HepG2 (cell line): ENCODE results near the gene GUCY2D.

ENCODE experiments used
- EZH2 ChIP-seq: conservative IDR thresholded peaks from 2 replicates; pipeline ENCODE4 v1.6.1; 2012; ENCODE audit warnings: mild to moderate bottlenecking, low read depth, low read length, moderate library complexity
- GLI4 ChIP-seq: sonication (generic); formaldehyde crosslinking; IDR thresholded peaks from 2 replicates; pipeline ENCODE4 v1.5.1; 2020; ENCODE audit warnings: missing genetic modification reagents, mild to moderate bottlenecking, moderate library complexity, borderline replicate concordance
- HNRNPL ChIP-seq: fragments of 200-400 bp; formaldehyde crosslinking; IDR thresholded peaks from 2 replicates; pipeline ENCODE4 v1.6.1; 2017; ENCODE audit warnings: mild to moderate bottlenecking, low read depth, low read length
- MIER3 ChIP-seq: IDR thresholded peaks from 2 replicates; pipeline ENCODE4 v1.6.1; 2016; ENCODE audit warnings: missing compliant biosample characterization, borderline replicate concordance
- MTA1 ChIP-seq: sonication (generic); formaldehyde crosslinking; IDR thresholded peaks from 2 replicates; pipeline ENCODE4 v1.4.0; 2020; ENCODE audit warnings: missing genetic modification reagents, mild to moderate bottlenecking, borderline replicate concordance
- RFX5 ChIP-seq: IDR thresholded peaks from 2 replicates; pipeline ENCODE4 v1.6.1; 2011; ENCODE audit warnings: low read depth, low read length, improper control_type of control experiment
- SUZ12 ChIP-seq: fragments of 150-350 bp; IDR thresholded peaks from 2 replicates; pipeline ENCODE4 v1.6.1; 2014; ENCODE audit warnings: low read depth, low read length
- ZNF510 ChIP-seq: sonication (generic); formaldehyde crosslinking; IDR thresholded peaks from 2 replicates; pipeline ENCODE4 v1.4.0; 2020; ENCODE audit warnings: low read depth, mild to moderate bottlenecking, missing genetic modification reagents
- TF ChIP-seq, protein P1 (sequence below): sonication (generic); formaldehyde crosslinking; IDR thresholded peaks from 2 replicates; pipeline ENCODE4 v1.5.0; 2020; ENCODE audit warnings: mild to moderate bottlenecking, missing genetic modification reagents, moderate library complexity

DNA sequence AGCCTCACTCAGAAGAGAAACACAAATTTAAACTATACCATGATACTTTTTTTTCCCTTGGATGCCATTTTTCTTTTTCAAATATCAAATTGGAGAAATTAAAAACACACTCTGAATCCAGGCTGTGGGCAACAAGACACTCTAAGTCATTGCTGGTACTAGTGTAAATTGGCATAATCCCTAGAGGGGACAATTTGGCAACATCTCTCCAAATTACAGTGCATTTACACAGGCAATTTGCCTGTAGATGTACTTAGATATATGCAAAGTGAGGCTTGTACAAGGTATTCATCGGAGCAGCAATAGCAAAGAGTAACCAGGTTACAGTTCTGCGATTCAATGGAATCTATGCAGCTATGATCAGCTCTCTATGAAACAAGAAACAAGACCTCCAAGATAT is 6.7 kb upstream of the GUCY2D start:
- TF ChIP-seq MIER3 (CRISPR knock-in tag) (no peak), HNRNPL (no peak), GLI4 (no peak), MTA1 (CRISPR knock-in tag) (no peak), RFX5 (no peak), SUZ12 (no peak), ZNF510 (CRISPR knock-in tag) (no peak), EZH2 (no peak)
- TF ChIP-seq, protein P1, sequence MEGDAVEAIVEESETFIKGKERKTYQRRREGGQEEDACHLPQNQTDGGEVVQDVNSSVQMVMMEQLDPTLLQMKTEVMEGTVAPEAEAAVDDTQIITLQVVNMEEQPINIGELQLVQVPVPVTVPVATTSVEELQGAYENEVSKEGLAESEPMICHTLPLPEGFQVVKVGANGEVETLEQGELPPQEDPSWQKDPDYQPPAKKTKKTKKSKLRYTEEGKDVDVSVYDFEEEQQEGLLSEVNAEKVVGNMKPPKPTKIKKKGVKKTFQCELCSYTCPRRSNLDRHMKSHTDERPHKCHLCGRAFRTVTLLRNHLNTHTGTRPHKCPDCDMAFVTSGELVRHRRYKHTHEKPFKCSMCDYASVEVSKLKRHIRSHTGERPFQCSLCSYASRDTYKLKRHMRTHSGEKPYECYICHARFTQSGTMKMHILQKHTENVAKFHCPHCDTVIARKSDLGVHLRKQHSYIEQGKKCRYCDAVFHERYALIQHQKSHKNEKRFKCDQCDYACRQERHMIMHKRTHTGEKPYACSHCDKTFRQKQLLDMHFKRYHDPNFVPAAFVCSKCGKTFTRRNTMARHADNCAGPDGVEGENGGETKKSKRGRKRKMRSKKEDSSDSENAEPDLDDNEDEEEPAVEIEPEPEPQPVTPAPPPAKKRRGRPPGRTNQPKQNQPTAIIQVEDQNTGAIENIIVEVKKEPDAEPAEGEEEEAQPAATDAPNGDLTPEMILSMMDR (CRISPR knock-in tag) = no peak
